Caco-2 (cell line): ENCODE data around the gene SLC41A2. TPM values are rescaled to one million over a fixed set of nuclear protein-coding genes. Genes with fewer than 3 reads are reported as not detected.

Source experiments
- BruUV-seq: library from RNA; stranded (reverse); fragments of 400-500 nt; replicated peaks from 2 replicates; lab custom pipeline; 2021; lab: Mats Ljungman, UMichigan
- CTCF ChIA-PET: fragments of 300-600 bp; sonication (Branson Sonifier 250); formaldehyde crosslinking; loops from one replicate; lab custom pipeline; 2022; ENCODE audit warnings: antibody characterized with exemption; lab: Charles Lee
- POLR2A ChIA-PET: fragments of 300-600 bp; sonication (Branson Sonifier 250); formaldehyde crosslinking; loops from one replicate; lab custom pipeline; 2022; ENCODE audit warnings: antibody characterized with exemption; lab: Charles Lee
- DNase-seq, 2 experiments: peaks; one replicate each; pipeline versions ENCODE4 v3.0.0 to v3.0.0-alpha.2; 2020 to 2022
- H3K27me3 ChIP-seq: replicated peaks from 2 replicates; pipeline ENCODE4 v1.6.0; 2011; ENCODE audit warnings: low read length; ENCODE audit not compliant: control insufficient read depth, insufficient read depth
- H3K36me3 ChIP-seq: 2 replicates; pipeline ENCODE4 v1.5.1; 2011; ENCODE audit warnings: low read length; ENCODE audit not compliant: control insufficient read depth, insufficient read depth
- H3K4me1 ChIP-seq: fragments of 250-450 bp; sonication (Bioruptor Pico); 2 replicates; pipeline ENCODE4 v1.5.1; 2020; ENCODE audit warnings: mild to moderate bottlenecking
- H3K4me3 ChIP-seq: 2 replicates; pipeline ENCODE4 v1.5.1; 2011; ENCODE audit warnings: low read depth, mild to moderate bottlenecking, control low read depth, low read length
- H3K9me3 ChIP-seq: fragments of 250-450 bp; sonication (Bioruptor Pico); 2 replicates; pipeline ENCODE4 v1.5.1; 2020; ENCODE audit warnings: mild to moderate bottlenecking, moderate library complexity
- H3K27ac Mint-ChIP-seq: one replicate; pipeline ENCODE4 v1.8.0; 2022; ENCODE audit warnings: mixed read lengths; ENCODE audit not compliant: unreplicated experiment
- H3K27me3 Mint-ChIP-seq: one replicate; pipeline ENCODE4 v1.8.0; 2022; ENCODE audit warnings: mixed read lengths; ENCODE audit not compliant: insufficient read depth, unreplicated experiment
- H3K36me3 Mint-ChIP-seq: one replicate; pipeline ENCODE4 v1.8.0; 2022; ENCODE audit warnings: mild to moderate bottlenecking, mixed read lengths; ENCODE audit not compliant: insufficient read depth, unreplicated experiment
- H3K4me1 Mint-ChIP-seq: one replicate; pipeline ENCODE4 v1.8.0; 2022; ENCODE audit warnings: low read depth, mixed read lengths; ENCODE audit not compliant: unreplicated experiment
- H3K4me3 Mint-ChIP-seq: one replicate; pipeline ENCODE4 v1.8.0; 2022; ENCODE audit warnings: mild to moderate bottlenecking, moderate library complexity, mixed read lengths; ENCODE audit not compliant: unreplicated experiment
- H3K9me3 Mint-ChIP-seq: one replicate; pipeline ENCODE4 v1.8.0; 2022; ENCODE audit warnings: mixed read lengths; ENCODE audit not compliant: unreplicated experiment
- CTCF ChIP-seq, 2 experiments: fragments of 200-600 bp in 1 of 2; IDR thresholded peaks; 1 replicate in 1 of 2; 2 replicates in 1 of 2; pipeline versions ENCODE4 v1.5.1 to v1.8.0; 2011 to 2022; ENCODE audit warnings: antibody characterized with exemption in 1 of 2, control low read depth in 1 of 2, inconsistent platforms in 1 of 2, low read depth in 1 of 2, low read length in 1 of 2, mild to moderate bottlenecking in 1 of 2, moderate library complexity in 1 of 2; ENCODE audit not compliant: insufficient read depth in 1 of 2, severe bottlenecking in 1 of 2, unreplicated experiment in 1 of 2
- intact Hi-C: fragments of 100-400 bp; cut with micrococcal nuclease; formaldehyde crosslinking; loops from one replicate; pipeline ENCODE4 v1.10.0; 2022; ENCODE audit not compliant: unreplicated experiment
- total RNA-seq: library from RNA; stranded (reverse); gene quantifications from 2 replicates; pipeline ENCODE4 v1.2.3, GENCODE V29; 2022

The SLC41A2 gene
- total RNA-seq, 1 experiment from 2014 or later: 21.6 TPM

GRCh38 chr12:104958805-104959334 is 780 bp upstream of the SLC41A2 start:
- DNase-seq: no peak
- Histone ChIP-seq H3K4me1 (peaks cover 22% of the 10 kb centered on the region), H3K4me3 (peak overlapping the region; percentile 94), H3K27me3 (no peaks in the 10 kb centered on the region), H3K9me3 (no peaks in the 10 kb centered on the region), H3K36me3 (no peaks in the 10 kb centered on the region)
- Mint-ChIP-seq H3K27me3 (no peaks in the 10 kb centered on the region), H3K4me3 (peak overlapping the region; percentile 94), H3K36me3 (peaks cover 8% of the 10 kb centered on the region), H3K9me3 (no peaks in the 10 kb centered on the region), H3K4me1 (peaks cover 15% of the 10 kb centered on the region), H3K27ac (peak overlapping the region; percentile 94)
- CTCF ChIA-PET: interaction anchor here (0.6 to 1.2 kb wide), 2 partner anchors 577 to 1268 kb away, joined by 3 to 4 read pairs; no protein-coding TSS in a partner anchor
- peak in 1 of 2 experiments; percentile 10 for TF ChIP-seq CTCF (IDR thresholded peaks at IDR 0.05; ENCODE audit: insufficient read depth in 1 of 2, low read depth in 1 of 2, low read length in 1 of 2, severe bottlenecking in 1 of 2, unreplicated experiment in 1 of 2)
- TSS peak; percentile 88 for BruUV-seq
- intact Hi-C loops: loop anchor here (1.0 to 10.0 kb wide), 3 partner anchors 27 to 284 kb away; partner anchors contain the start of gene NOPCHAP1
- POLR2A ChIA-PET: no interaction called here

- H3K4me3 ChIP-seq: peak overlapping the region; percentile 94
- H3K9me3 Mint-ChIP-seq: no peaks in the 10 kb centered on the region
- H3K4me1 Mint-ChIP-seq: peaks cover 26% of the 10 kb centered on the region
- no peaks in the 10 kb centered on the region for H3K27me3 ChIP-seq
- peak in 1 of 2 experiments; percentile 37 for DNase-seq
- H3K4me1 ChIP-seq: peaks cover 34% of the 10 kb centered on the region
- no peaks in the 10 kb centered on the region for H3K27me3 Mint-ChIP-seq
- peaks cover 8% of the 10 kb centered on the region for H3K36me3 Mint-ChIP-seq
- ChIA-PET CTCF (no interaction called here), POLR2A (no interaction called here)
- H3K36me3 ChIP-seq: no peaks in the 10 kb centered on the region
- BruUV-seq: no TSS peak
- H3K27ac Mint-ChIP-seq: peak overlapping the region; percentile 94
- intact Hi-C loops: loop anchor here (10.0 kb wide), 2 partner anchors 163 to 283 kb away; no protein-coding TSS in a partner anchor
- H3K9me3 ChIP-seq: no peaks in the 10 kb centered on the region
- no peak for TF ChIP-seq CTCF (IDR thresholded peaks at IDR 0.05; ENCODE audit: insufficient read depth in 1 of 2, low read depth in 1 of 2, low read length in 1 of 2, severe bottlenecking in 1 of 2, unreplicated experiment in 1 of 2)
- H3K4me3 Mint-ChIP-seq: peak overlapping the region; percentile 94
Observed at GRCh38 chr12:104957719-104958000, 430 bp downstream of the SLC41A2 start.

GRCh38 chr12:104956870-104957718 is 996 bp downstream of the SLC41A2 start:
- TF ChIP-seq CTCF (IDR thresholded peaks at IDR 0.05; ENCODE audit: insufficient read depth in 1 of 2, low read depth in 1 of 2, low read length in 1 of 2, severe bottlenecking in 1 of 2, unreplicated experiment in 1 of 2): no peak
- ChIA-PET CTCF (no interaction called here), POLR2A (no interaction called here)
- intact Hi-C loops: loop anchor here (10.0 kb wide), 2 partner anchors 162 to 282 kb away; no protein-coding TSS in a partner anchor
- Mint-ChIP-seq H3K36me3 (peaks cover 8% of the 10 kb centered on the region), H3K4me1 (peaks cover 31% of the 10 kb centered on the region), H3K4me3 (peak overlapping the region; percentile 94), H3K9me3 (no peaks in the 10 kb centered on the region), H3K27ac (no peak overlapping the region), H3K27me3 (no peaks in the 10 kb centered on the region)
- no peaks in the 10 kb centered on the region for H3K9me3 ChIP-seq
- no peak for DNase-seq
- BruUV-seq: TSS peak; percentile 35
- no peaks in the 10 kb centered on the region for H3K36me3 ChIP-seq
- H3K27me3 ChIP-seq: no peaks in the 10 kb centered on the region
- H3K4me1 ChIP-seq: peaks cover 40% of the 10 kb centered on the region
- H3K4me3 ChIP-seq: peak overlapping the region; percentile 94
